T-cell (primary cell): Measurements from ENCODE around the gene CUX1. TPM values are rescaled to one million over a fixed set of nuclear protein-coding genes. Genes with fewer than 3 reads are reported as not detected.

Experiments
- ATAC-seq, 4 experiments: fragments of 200-7000 bp in 3 of 4; fragments of 150-1000 bp in 1 of 4; cut with Tn5 transposase; replicated peaks in 1 of 4; 1 replicate in 3 of 4; 2 replicates in 1 of 4; pipeline ENCODE4 v1.10.0; 2021; ENCODE audit warnings: moderate library complexity in 3 of 4, mild to moderate bottlenecking in 2 of 4, moderate number of reproducible peaks in 1 of 4
- CTCF ChIA-PET, 2 donors: fragments of 300-600 bp; sonication (Branson Sonifier 250); formaldehyde crosslinking; loops; one replicate each; lab custom pipeline; 2022; ENCODE audit warnings: antibody characterized with exemption in 2 of 2; lab: Charles Lee
- POLR2A ChIA-PET, 2 donors: fragments of 300-600 bp; sonication (Branson Sonifier 250); formaldehyde crosslinking; loops; one replicate each; lab custom pipeline; 2022; ENCODE audit warnings: antibody characterized with exemption in 2 of 2; lab: Charles Lee
- DNase-seq, 35 experiments: peaks; one replicate each; pipeline versions ENCODE4 v3.0.0 to v3.0.0-alpha.2; 2013 to 2023
- H3K27ac ChIP-seq: one replicate; pipeline ENCODE4 v1.5.1; 2013; ENCODE audit warnings: low read length
- H3K27me3 ChIP-seq, 2 experiments: replicated peaks in 1 of 2; 1 replicate in 1 of 2; 2 replicates in 1 of 2; pipeline versions ENCODE4 v1.6.1 to v1.7.0; 2013; ENCODE audit warnings: low read length in 1 of 2, mixed read lengths in 1 of 2; ENCODE audit not compliant: control insufficient read depth in 2 of 2, insufficient read depth in 2 of 2; ENCODE audit errors: extremely low read depth in 1 of 2
- H3K36me3 ChIP-seq, 2 donors: 1 replicate in 1 of 2; 2 replicates in 1 of 2; pipeline versions ENCODE4 v1.6.1 to v1.7.0; 2013; ENCODE audit warnings: low read length in 1 of 2; ENCODE audit not compliant: control insufficient read depth in 2 of 2, insufficient read depth in 1 of 2; ENCODE audit errors: extremely low read depth in 1 of 2
- H3K4me1 ChIP-seq, 2 experiments: 1 replicate in 1 of 2; 2 replicates in 1 of 2; pipeline versions ENCODE4 v1.6.1 to v1.7.0; 2013; ENCODE audit warnings: low read length in 2 of 2, mixed read lengths in 1 of 2; ENCODE audit not compliant: insufficient read depth in 2 of 2, control insufficient read depth in 1 of 2; ENCODE audit errors: extremely low read depth in 1 of 2
- H3K4me3 ChIP-seq, 2 donors: 1 replicate in 1 of 2; 2 replicates in 1 of 2; pipeline versions ENCODE4 v1.5.1 to v1.7.0; 2013; ENCODE audit warnings: mild to moderate bottlenecking in 2 of 2, low read length in 1 of 2, moderate library complexity in 1 of 2; ENCODE audit not compliant: control insufficient read depth in 1 of 2; ENCODE audit errors: extremely low read depth in 1 of 2
- H3K9me3 ChIP-seq: 2 replicates; pipeline ENCODE4 v1.7.0; 2013
- H3K27ac Mint-ChIP-seq, 2 donors: one replicate each; pipeline ENCODE4 v1.8.0; 2020 to 2021; ENCODE audit warnings: mild to moderate bottlenecking in 2 of 2, mixed read lengths in 2 of 2
- H3K27me3 Mint-ChIP-seq, 2 donors: one replicate each; pipeline ENCODE4 v1.8.0; 2021 to 2022; ENCODE audit warnings: mixed read lengths in 2 of 2
- H3K36me3 Mint-ChIP-seq: one replicate; pipeline ENCODE4 v1.8.0; 2021; ENCODE audit warnings: mixed read lengths
- H3K4me1 Mint-ChIP-seq, 3 donors: one replicate each; pipeline ENCODE4 v1.8.0; 2020 to 2022; ENCODE audit warnings: mixed read lengths in 3 of 3, mild to moderate bottlenecking in 1 of 3
- H3K4me3 Mint-ChIP-seq, 3 donors: one replicate each; pipeline ENCODE4 v1.8.0; 2020 to 2022; ENCODE audit warnings: mild to moderate bottlenecking in 3 of 3, mixed read lengths in 3 of 3, moderate library complexity in 3 of 3
- H3K9me3 Mint-ChIP-seq, 3 donors: one replicate each; pipeline ENCODE4 v1.8.0; 2020 to 2022; ENCODE audit warnings: mixed read lengths in 3 of 3
- WGBS: methylation state at CpG from one replicate; pipeline ENCODE4 v1.1.5; 2013; ENCODE audit warnings: missing lambda C conversion rate; ENCODE audit not compliant: insufficient coverage; 5-methylcytosine and 5-hydroxymethylcytosine counted together
- total RNA-seq, 35 experiments: library from RNA in 6 of 35; stranded (reverse) in 6 of 35; fragments of 120-200 nt in 1 of 35; gene quantifications; one replicate each; pipeline versions ENCODE4 v1.2.1 to v1.2.4 and lab custom pipeline; 2013 to 2026

Gene CUX1
- total RNA-seq, 5 donors from 2014 or later (not counting 1 experiment from before 2014, with no cell fraction given) = 36.9 to 50.2 (median 42.8) TPM

DNA sequence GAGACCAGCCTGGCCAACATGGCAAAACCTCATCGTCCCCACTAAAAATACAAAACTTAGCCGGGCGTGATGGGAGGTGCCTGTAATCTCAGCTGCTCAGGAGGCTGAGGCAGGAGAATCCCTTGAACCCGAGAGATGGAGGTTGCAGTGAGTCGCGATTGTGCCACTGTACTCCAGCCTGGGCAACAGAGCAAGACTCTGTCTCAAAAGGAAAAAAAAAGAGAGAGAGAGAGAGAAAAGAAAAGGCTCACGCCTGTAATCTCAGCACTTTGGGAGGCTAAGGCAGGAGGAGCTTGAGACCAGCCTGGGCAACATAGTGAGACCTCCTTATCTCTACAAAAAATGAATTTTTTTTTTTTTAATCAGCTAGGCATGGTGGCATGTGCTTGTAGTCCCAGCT, 157.6 kb downstream of the CUX1 start:
- Histone ChIP-seq H3K27me3 (no peaks in the 10 kb centered on the region), H3K9me3 (no peaks in the 10 kb centered on the region), H3K4me3 (no peak overlapping the region), H3K4me1 (no peaks in the 10 kb centered on the region), H3K27ac (no peak overlapping the region), H3K36me3 (peaks cover 4 to 8% of the 10 kb centered on the region in 2 donors)
- Mint-ChIP-seq H3K4me3 (no peak overlapping the region), H3K9me3 (peaks cover 0 to 6% (median 6%) of the 10 kb centered on the region in 3 donors), H3K27me3 (no peaks in the 10 kb centered on the region), H3K4me1 (peaks cover 0 to 12% (median 0%) of the 10 kb centered on the region in 3 donors), H3K27ac (no peak overlapping the region), H3K36me3 (peaks cover 25% of the 10 kb centered on the region)
- ChIA-PET CTCF (interaction anchor here in 1 of 2 donors (0.6 kb wide), 1 partner anchor 16 kb away, joined by 6 read pairs; no protein-coding TSS in a partner anchor), POLR2A (no interaction called here)
- DNase-seq (no peak), ATAC-seq (no peak)
- WGBS = no CpG with 5 or more reads among the region's 7 CpGs

DNA sequence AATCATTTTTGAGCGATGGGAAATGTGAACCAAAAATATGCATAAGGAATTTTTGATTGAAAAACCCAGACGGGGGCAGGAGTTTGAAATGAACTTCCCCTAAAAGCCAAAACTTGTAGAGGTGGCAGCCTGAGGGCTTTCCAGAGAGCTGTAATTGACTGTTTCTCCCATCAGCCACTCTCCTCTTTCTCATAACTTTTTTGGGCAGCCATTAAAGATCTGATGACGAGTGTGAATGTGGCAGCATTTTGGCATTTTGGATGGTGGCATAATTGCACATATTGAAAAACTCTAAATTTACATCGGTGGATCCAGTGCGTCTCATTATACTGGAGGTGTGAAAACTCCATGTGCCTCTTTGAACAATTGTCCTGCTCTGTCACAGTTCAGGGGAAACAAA, 159.0 kb downstream of the CUX1 start:
- Histone ChIP-seq H3K4me1 (no peaks in the 10 kb centered on the region), H3K4me3 (no peak overlapping the region), H3K27me3 (no peaks in the 10 kb centered on the region), H3K9me3 (no peaks in the 10 kb centered on the region), H3K36me3 (peaks cover 4 to 8% of the 10 kb centered on the region in 2 donors), H3K27ac (no peak overlapping the region)
- H3K27me3 Mint-ChIP-seq = no peaks in the 10 kb centered on the region
- H3K4me3 Mint-ChIP-seq = no peak overlapping the region
- H3K36me3 Mint-ChIP-seq = peaks cover 26% of the 10 kb centered on the region
- peaks cover 0 to 1% (median 0%) of the 10 kb centered on the region in 3 donors for H3K9me3 Mint-ChIP-seq
- no CpG with 5 or more reads among the region's 5 CpGs for WGBS
- ChIA-PET POLR2A (no interaction called here), CTCF (interaction anchor here in 1 of 2 donors (0.7 kb wide), 2 partner anchors 182 to 442 kb away, joined by 3 to 11 read pairs; no protein-coding TSS in a partner anchor)
- ATAC-seq = no peak
- DNase-seq = no peak
- H3K4me1 Mint-ChIP-seq = peaks cover 2 to 11% (median 4%) of the 10 kb centered on the region in 3 donors
- no peak overlapping the region for H3K27ac Mint-ChIP-seq

DNA sequence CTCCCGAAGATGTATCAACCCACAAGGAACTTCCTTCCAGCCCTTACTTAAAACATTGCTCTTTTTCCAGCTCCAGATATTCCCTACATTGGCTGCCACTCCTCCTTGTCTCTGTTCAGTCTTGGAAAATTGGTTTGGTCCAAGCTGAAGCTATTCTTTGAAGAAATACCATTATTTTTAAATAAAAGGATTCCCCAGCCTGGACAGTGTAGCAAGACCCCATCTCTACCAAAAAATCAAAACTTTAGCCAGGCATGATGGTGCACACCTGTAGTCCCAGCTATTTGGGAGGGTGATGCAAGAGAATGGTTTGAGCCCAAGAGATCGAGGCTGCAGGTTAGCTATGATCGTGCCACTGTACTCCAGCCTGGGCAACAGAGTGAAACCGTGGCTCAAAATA, 159.8 kb downstream of the CUX1 start:
- peaks cover 2 to 7% of the 10 kb centered on the region in 2 donors for H3K36me3 ChIP-seq
- Mint-ChIP-seq H3K4me3 (no peak overlapping the region), H3K27ac (no peak overlapping the region), H3K27me3 (no peaks in the 10 kb centered on the region), H3K4me1 (peaks cover 2 to 11% (median 6%) of the 10 kb centered on the region in 3 donors), H3K9me3 (no peaks in the 10 kb centered on the region), H3K36me3 (peaks cover 26% of the 10 kb centered on the region)
- POLR2A ChIA-PET = interaction anchor here in 1 of 2 donors (0.6 kb wide), 1 partner anchor 117 kb away, joined by 3 read pairs; no protein-coding TSS in a partner anchor
- CTCF ChIA-PET = no interaction called here
- no peak overlapping the region for H3K4me3 ChIP-seq
- no peaks in the 10 kb centered on the region for H3K9me3 ChIP-seq
- no peaks in the 10 kb centered on the region for H3K4me1 ChIP-seq
- no peak for DNase-seq
- H3K27ac ChIP-seq = no peak overlapping the region
- H3K27me3 ChIP-seq = no peaks in the 10 kb centered on the region
- WGBS = 86% methylated on average over 1 of the region's 4 CpGs
- ATAC-seq = no peak

DNA sequence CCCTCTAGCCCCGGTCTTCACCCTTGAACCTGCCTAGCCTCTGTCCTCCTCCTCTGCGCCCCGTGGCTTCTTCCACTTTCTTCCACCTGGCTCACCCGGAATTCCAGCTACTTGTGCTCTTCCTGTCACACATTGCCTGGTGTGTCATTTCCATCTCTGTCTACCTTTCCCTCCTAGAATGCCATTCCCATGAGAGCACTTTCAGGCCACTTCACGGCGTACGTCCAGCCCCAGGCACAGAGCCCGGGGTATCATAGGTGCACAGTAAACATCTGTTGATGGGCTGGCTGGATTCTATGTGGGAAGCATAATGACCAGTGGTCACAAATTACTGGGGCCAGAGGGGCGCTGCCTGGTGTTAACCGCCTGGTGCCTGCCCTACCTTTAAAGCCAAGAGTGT, 161.3 kb downstream of the CUX1 start:
- 89% methylated on average over 9 of the region's 10 CpGs for WGBS
- Mint-ChIP-seq H3K27ac (no peak overlapping the region), H3K4me3 (no peak overlapping the region)

DNA sequence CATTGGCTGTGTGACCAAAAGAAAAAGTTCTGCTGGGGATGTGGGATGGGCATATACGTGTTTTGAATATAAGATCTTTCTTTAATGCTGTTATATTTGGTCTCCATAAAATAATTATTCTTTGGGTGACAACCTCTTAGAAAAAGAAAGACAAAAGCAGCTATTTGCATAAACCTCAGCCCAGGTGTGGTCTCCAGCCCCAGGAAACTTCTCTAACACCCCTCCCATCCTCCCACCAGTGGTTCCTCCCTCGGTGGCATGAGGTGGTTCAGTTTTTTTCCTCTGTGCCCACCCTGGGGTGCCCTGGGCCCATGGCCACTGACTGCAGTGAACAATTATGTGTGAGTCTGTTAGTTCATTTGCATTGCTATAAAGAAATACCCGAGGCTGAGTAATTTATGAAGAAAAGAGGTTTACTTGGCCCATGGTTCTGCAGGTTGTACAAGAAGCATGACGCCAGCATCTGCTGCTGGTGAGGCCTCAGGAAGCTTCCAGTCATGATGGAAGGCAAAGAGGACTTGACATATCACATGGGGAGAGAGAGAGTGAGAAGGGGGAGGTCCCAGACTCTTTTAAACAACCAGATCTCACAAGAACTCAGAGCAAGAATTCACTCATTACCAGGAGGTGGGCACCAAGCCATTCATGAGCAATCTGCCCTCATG, 165.9 kb downstream of the CUX1 start:
- H3K4me3 ChIP-seq = no peak overlapping the region
- ATAC-seq (no peak), DNase-seq (no peak)
- Mint-ChIP-seq H3K4me1 (peaks cover 6 to 30% (median 15%) of the 10 kb centered on the region in 3 donors), H3K36me3 (peaks cover 19% of the 10 kb centered on the region), H3K27me3 (no peaks in the 10 kb centered on the region), H3K9me3 (no peaks in the 10 kb centered on the region), H3K27ac (no peak overlapping the region), H3K4me3 (no peak overlapping the region)
- ChIA-PET CTCF (no interaction called here), POLR2A (no interaction called here)
- WGBS = no CpG with 5 or more reads among the region's 4 CpGs
- H3K27me3 ChIP-seq = no peaks in the 10 kb centered on the region
- H3K9me3 ChIP-seq = no peaks in the 10 kb centered on the region
- no peak overlapping the region for H3K27ac ChIP-seq
- peaks cover 0 to 4% of the 10 kb centered on the region in 2 experiments for H3K4me1 ChIP-seq
- H3K36me3 ChIP-seq = no peaks in the 10 kb centered on the region

More for the DNA sequence above, 161.3 kb downstream of the CUX1 start:
- DNase-seq = no peak
- no peak overlapping the region for H3K4me3 ChIP-seq
- H3K27me3 ChIP-seq = no peaks in the 10 kb centered on the region
- H3K9me3 ChIP-seq = no peaks in the 10 kb centered on the region
- no peak for ATAC-seq
- ChIA-PET CTCF (interaction anchor here in 1 of 2 donors (0.6 kb wide), 1 partner anchor 1003 kb away, joined by 3 read pairs; no protein-coding TSS in a partner anchor), POLR2A (no interaction called here)
- H3K4me1 Mint-ChIP-seq = peaks cover 5 to 16% (median 6%) of the 10 kb centered on the region in 3 donors
- peaks cover 27% of the 10 kb centered on the region for H3K36me3 Mint-ChIP-seq
- no peaks in the 10 kb centered on the region for H3K36me3 ChIP-seq
- H3K9me3 Mint-ChIP-seq = no peaks in the 10 kb centered on the region
- H3K4me1 ChIP-seq = no peaks in the 10 kb centered on the region
- no peaks in the 10 kb centered on the region for H3K27me3 Mint-ChIP-seq
- H3K27ac ChIP-seq = no peak overlapping the region

DNA sequence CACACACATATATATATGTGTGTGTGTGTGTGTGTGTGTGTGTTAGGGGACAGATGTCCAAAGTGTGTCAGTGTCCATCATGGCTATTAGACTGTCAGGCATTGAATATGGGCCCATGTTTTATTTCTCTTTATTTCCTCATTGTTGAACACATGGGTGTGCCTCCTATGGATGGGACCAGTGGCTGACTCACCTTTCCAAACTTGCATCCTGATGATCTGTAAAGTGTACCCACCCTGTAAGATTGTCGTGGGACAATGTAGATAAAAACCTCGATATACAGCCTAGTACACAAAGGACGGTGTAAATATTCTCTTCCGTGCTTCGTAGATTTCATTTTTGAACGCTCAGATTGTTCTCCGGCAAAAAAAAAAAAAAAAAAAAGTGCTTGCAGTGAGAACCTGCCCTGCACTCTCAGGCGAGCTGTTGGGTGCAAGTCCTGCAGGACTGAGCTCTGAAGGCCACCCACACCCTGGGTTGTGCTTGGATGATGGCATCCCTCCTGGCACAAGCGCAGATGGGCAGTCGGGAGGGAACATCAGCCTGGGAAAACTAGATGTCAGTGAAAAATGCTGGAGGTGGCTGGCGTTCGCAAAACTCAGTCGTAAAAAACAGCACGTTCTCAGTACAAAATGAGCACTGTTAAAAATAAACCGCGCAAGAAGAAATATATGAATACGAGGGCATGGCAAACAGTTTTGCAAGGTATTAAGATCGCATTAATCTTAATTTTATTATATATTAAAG, 166.9 kb downstream of the CUX1 start:
- DNase-seq (no peak), ATAC-seq (no peak)
- H3K27ac ChIP-seq = no peak overlapping the region
- WGBS = 98% methylated on average over 12 of the region's 18 CpGs
- H3K4me1 ChIP-seq = peaks cover under 1 to 4% of the 10 kb centered on the region in 2 experiments
- no peaks in the 10 kb centered on the region for H3K27me3 ChIP-seq
- H3K4me3 ChIP-seq = no peak overlapping the region
- no peaks in the 10 kb centered on the region for H3K9me3 ChIP-seq
- no peaks in the 10 kb centered on the region for H3K27me3 Mint-ChIP-seq
- ChIA-PET POLR2A (no interaction called here), CTCF (no interaction called here)
- H3K4me1 Mint-ChIP-seq = peaks cover 9 to 24% (median 21%) of the 10 kb centered on the region in 3 donors
- no peaks in the 10 kb centered on the region for H3K36me3 ChIP-seq
- H3K36me3 Mint-ChIP-seq = peaks cover 17% of the 10 kb centered on the region
- H3K4me3 Mint-ChIP-seq = no peak overlapping the region
- H3K9me3 Mint-ChIP-seq = no peaks in the 10 kb centered on the region
- no peak overlapping the region for H3K27ac Mint-ChIP-seq
